Neural progenitor cell (in vitro differentiated cells): ENCODE results near the gene TLE7. TPM values are rescaled to one million over a fixed set of nuclear protein-coding genes. Genes with fewer than 3 reads are reported as not detected.

Experiments used
- DNase-seq: peaks from one replicate; pipeline ENCODE4 v3.0.0-alpha.2; 2016; ENCODE audit warnings: low spot score
- H2AFZ ChIP-seq: fragments of 200-600 bp; sonication (generic); replicated peaks from 2 replicates; pipeline ENCODE4 v1.6.1; 2016; ENCODE audit warnings: antibody characterized with exemption
- H3F3A ChIP-seq: fragments of 200-600 bp; sonication (generic); 2 replicates; pipeline ENCODE4 v1.6.1; 2016; ENCODE audit warnings: antibody characterized with exemption, low read depth
- H3K27ac ChIP-seq: fragments of 200-600 bp; sonication (generic); 2 replicates; pipeline ENCODE4 v1.5.1; 2016; ENCODE audit warnings: mild to moderate bottlenecking
- H3K27me3 ChIP-seq: fragments of 200-600 bp; sonication (generic); 2 replicates; pipeline ENCODE4 v1.6.1; 2016; ENCODE audit warnings: mild to moderate bottlenecking, moderate library complexity
- H3K36me3 ChIP-seq: fragments of 200-600 bp; sonication (generic); 2 replicates; pipeline ENCODE4 v1.5.1; 2016
- H3K4me1 ChIP-seq: fragments of 200-600 bp; sonication (generic); 2 replicates; pipeline ENCODE4 v1.6.1; 2016; ENCODE audit warnings: mixed run types
- H3K4me2 ChIP-seq: fragments of 200-600 bp; sonication (generic); 2 replicates; pipeline ENCODE4 v1.6.1; 2016
- H3K4me3 ChIP-seq: fragments of 200-600 bp; sonication (generic); 2 replicates; pipeline ENCODE4 v1.5.1; 2016
- H3K79me2 ChIP-seq: fragments of 200-600 bp; sonication (generic); 2 replicates; pipeline ENCODE4 v1.6.1; 2016; ENCODE audit warnings: low read depth
- H3K9ac ChIP-seq: fragments of 200-600 bp; sonication (generic); 2 replicates; pipeline ENCODE4 v1.6.1; 2016
- H3K9me3 ChIP-seq: fragments of 200-600 bp; sonication (generic); 2 replicates; pipeline ENCODE4 v1.5.1; 2016; ENCODE audit warnings: low read depth
- H4K20me1 ChIP-seq: fragments of 200-600 bp; sonication (generic); 2 replicates; pipeline ENCODE4 v1.6.1; 2016; ENCODE audit warnings: low read depth
- H3K27ac Mint-ChIP-seq: 3 replicates; pipeline ENCODE4 v1.8.0; 2021; ENCODE audit warnings: mixed read lengths
- H3K27me3 Mint-ChIP-seq: 2 replicates; pipeline ENCODE4 v1.8.0; 2022; ENCODE audit warnings: low read depth, mild to moderate bottlenecking, inconsistent platforms, moderate library complexity, mixed read lengths; ENCODE audit not compliant: insufficient read depth
- H3K36me3 Mint-ChIP-seq: 3 replicates; pipeline ENCODE4 v1.8.0; 2021; ENCODE audit warnings: mixed read lengths
- H3K4me1 Mint-ChIP-seq: 3 replicates; pipeline ENCODE4 v1.8.0; 2021; ENCODE audit warnings: mixed read lengths
- H3K4me3 Mint-ChIP-seq: 3 replicates; pipeline ENCODE4 v1.8.0; 2021; ENCODE audit warnings: mild to moderate bottlenecking, moderate library complexity, mixed read lengths
- H3K9me3 Mint-ChIP-seq: 3 replicates; pipeline ENCODE4 v1.8.0; 2020; ENCODE audit warnings: mixed read lengths
- CTCF ChIP-seq: fragments of 200-600 bp; sonication (generic); IDR thresholded peaks from 2 replicates; pipeline ENCODE4 v1.5.1; 2017; ENCODE audit warnings: antibody characterized with exemption, mild to moderate bottlenecking
- EZH2 ChIP-seq: fragments of 200-600 bp; sonication (generic); IDR thresholded peaks from 2 replicates; pipeline ENCODE4 v1.6.1; 2017; ENCODE audit warnings: antibody characterized with exemption, mild to moderate bottlenecking, moderate library complexity
- EZH2phosphoT487 ChIP-seq: fragments of 200-600 bp; sonication (generic); IDR thresholded peaks from 2 replicates; pipeline ENCODE4 v1.6.1; 2017; ENCODE audit warnings: antibody characterized with exemption
- total RNA-seq: library from RNA; depleted of rRNA; stranded (reverse); fragments of >200 nt; gene quantifications from 2 replicates; pipeline ENCODE4 v1.2.3, GENCODE V29; 2015; ENCODE audit warnings: low replicate concordance

Gene TLE7
- total RNA-seq, 1 donor from 2014 or later: not detected

GRCh38 chr16:71489122-71489521, 47.3 kb upstream of the TLE7 start, which contains the start of gene ZNF19:
Gene ZNF19, minus strand, starts transcription at chr16:71489324. Its CDS starts 7,210 bp downstream, at chr16:71482114.
- Mint-ChIP-seq H3K4me1 (peaks cover 5% of the 10 kb centered on the region), H3K27ac (no peak within 1 kb of the TSS), H3K9me3 (no peaks in the 10 kb centered on the region), H3K27me3 (no peaks in the 10 kb centered on the region), H3K4me3 (no peak within 1 kb of the TSS), H3K36me3 (no peaks in the 10 kb centered on the region)
- Histone ChIP-seq H3K27ac (no peak within 1 kb of the TSS), H3K4me2 (no peak within 1 kb of the TSS), H3K4me1 (no peaks in the 10 kb centered on the region), H3K4me3 (no peak within 1 kb of the TSS), H3K9me3 (no peaks in the 10 kb centered on the region), H3F3A (peaks cover 9% of the 10 kb centered on the region), H4K20me1 (no peaks in the 10 kb centered on the region), H3K27me3 (peaks cover 16% of the 10 kb centered on the region), H3K36me3 (no peaks in the 10 kb centered on the region), H3K79me2 (no peaks in the 10 kb centered on the region), H2AFZ (no peak within 1 kb of the TSS), H3K9ac (no peak within 1 kb of the TSS)
- TF ChIP-seq EZH2phosphoT487 (no peak), EZH2 (no peak), CTCF (no peak)
- no peak for DNase-seq

GRCh38 chr16:71484006-71484893, 42.4 kb upstream of the TLE7 start:
- no peaks in the 10 kb centered on the region for H3K36me3 Mint-ChIP-seq
- peak overlapping the region; percentile 68 for H3K27ac Mint-ChIP-seq
- H3K4me3 Mint-ChIP-seq: peak overlapping the region; percentile 92
- H3K4me2 ChIP-seq: peak overlapping the region; percentile 75
- H3K27me3 ChIP-seq: no peaks in the 10 kb centered on the region
- peak overlapping the region; percentile 81 for H3K4me3 ChIP-seq
- TF ChIP-seq EZH2phosphoT487 (no peak), CTCF (no peak), EZH2 (no peak)
- peak overlapping the region; percentile 62 for H3K27ac ChIP-seq
- no peaks in the 10 kb centered on the region for H4K20me1 ChIP-seq
- peak overlapping the region; percentile 98 for H2AFZ ChIP-seq
- H3K9me3 ChIP-seq: no peaks in the 10 kb centered on the region
- H3K27me3 Mint-ChIP-seq: no peaks in the 10 kb centered on the region
- H3K79me2 ChIP-seq: peaks cover 9% of the 10 kb centered on the region
- H3F3A ChIP-seq: peaks cover 18% of the 10 kb centered on the region
- H3K36me3 ChIP-seq: no peaks in the 10 kb centered on the region
- H3K4me1 Mint-ChIP-seq: peaks cover 13% of the 10 kb centered on the region
- no peaks in the 10 kb centered on the region for H3K9me3 Mint-ChIP-seq
- H3K4me1 ChIP-seq: peaks cover 5% of the 10 kb centered on the region
- H3K9ac ChIP-seq: peak overlapping the region; percentile 74
- peak; percentile 87 for DNase-seq

- Mint-ChIP-seq H3K4me1 (peaks cover 13% of the 10 kb centered on the region), H3K36me3 (no peaks in the 10 kb centered on the region), H3K9me3 (no peaks in the 10 kb centered on the region), H3K27ac (no peak overlapping the region), H3K27me3 (no peaks in the 10 kb centered on the region), H3K4me3 (no peak overlapping the region)
- H3F3A ChIP-seq: peaks cover 18% of the 10 kb centered on the region
- H3K27ac ChIP-seq: no peak overlapping the region
- H3K4me3 ChIP-seq: no peak overlapping the region
- no peaks in the 10 kb centered on the region for H3K36me3 ChIP-seq
- peaks cover 5% of the 10 kb centered on the region for H3K4me1 ChIP-seq
- no peaks in the 10 kb centered on the region for H3K9me3 ChIP-seq
- no peak overlapping the region for H2AFZ ChIP-seq
- H3K79me2 ChIP-seq: peaks cover 9% of the 10 kb centered on the region
- no peak overlapping the region for H3K9ac ChIP-seq
- H4K20me1 ChIP-seq: no peaks in the 10 kb centered on the region
- no peak overlapping the region for H3K4me2 ChIP-seq
- no peak for TF ChIP-seq EZH2phosphoT487
- no peak for TF ChIP-seq CTCF
- no peak for TF ChIP-seq EZH2
- no peak for DNase-seq
- H3K27me3 ChIP-seq: no peaks in the 10 kb centered on the region
Measured at GRCh38 chr16:71482569-71482968, 40.7 kb upstream of the TLE7 start.
